Suppressor macrophage treated with lipopolysaccharide for 1 hour (primary cell): ENCODE results near the gene RAC3.

ENCODE experiments used
- DNase-seq, 3 donors: peaks; one replicate each; pipeline ENCODE4 v3.0.0-alpha.2; 2020 to 2022

Gene RAC3

GRCh38 chr17:82031303-82031884 is at the start of gene RAC3:
Gene RAC3 (plus strand): TSS chr17:82031678. CDS start chr17:82031762, 84 bp downstream.
- DNase-seq, result peak in 2 of 3 donors; percentile 37 to 69

GRCh38 chr17:81983011-81983638 is 48.4 kb upstream of the RAC3 start:
- DNase-seq, result no peak

- DNase-seq, result peak; percentile 35 to 39 (median 37)
Observed at GRCh38 chr17:81983639-81984373, 47.7 kb upstream of the RAC3 start.

- DNase-seq, result no peak
Observed at GRCh38 chr17:81984773-81985410, 46.6 kb upstream of the RAC3 start.

- no peak for DNase-seq
Observed at GRCh38 chr17:81986606-81987005, 44.9 kb upstream of the RAC3 start.

- no peak for DNase-seq
Observed at GRCh38 chr17:81987161-81987770, 44.2 kb upstream of the RAC3 start.

GRCh38 chr17:81990836-81991683 is 40.4 kb upstream of the RAC3 start:
- no peak for DNase-seq

- no peak for DNase-seq
Observed at GRCh38 chr17:81991684-81992305, 39.7 kb upstream of the RAC3 start.

GRCh38 chr17:81992306-81993102 is 39.0 kb upstream of the RAC3 start:
- DNase-seq, result no peak

GRCh38 chr17:81993729-81994592 is 37.5 kb upstream of the RAC3 start:
- DNase-seq, result no peak

- no peak for DNase-seq
Observed at GRCh38 chr17:81994593-81995462, 36.6 kb upstream of the RAC3 start.

- no peak for DNase-seq
Observed at GRCh38 chr17:81995463-81996231, 35.8 kb upstream of the RAC3 start.

GRCh38 chr17:81996232-81996756 is 35.2 kb upstream of the RAC3 start:
- no peak for DNase-seq

- DNase-seq, result no peak
Observed at GRCh38 chr17:81996757-81997441, 34.6 kb upstream of the RAC3 start.

GRCh38 chr17:81998212-81998611 is 33.3 kb upstream of the RAC3 start:
- no peak for DNase-seq

GRCh38 chr17:81998691-81999438 is 32.6 kb upstream of the RAC3 start:
- no peak for DNase-seq
